Astrocyte (in vitro differentiated cells and primary cell): Measurements from ENCODE around the gene NDOR1. TPM values are rescaled to one million over a fixed set of nuclear protein-coding genes. Genes with fewer than 3 reads are reported as not detected.

Source experiments
- DNase-seq: peaks from one replicate; pipeline ENCODE4 v3.0.0-alpha.2; 2010; ENCODE audit warnings: low read depth
- FAIRE-seq: peaks from 2 replicates; lab custom pipeline; 2011; peaks lifted over from hg19 to GRCh38; lab: Jason Lieb, UNC
- H2AFZ ChIP-seq: 2 replicates; pipeline ENCODE4 v1.6.0; 2012; ENCODE audit warnings: low read depth, low read length, inconsistent platforms
- H3K27ac ChIP-seq: 2 replicates; pipeline ENCODE4 v1.5.1; 2011; ENCODE audit warnings: low read depth, low read length, inconsistent platforms
- H3K27me3 ChIP-seq: 2 replicates; pipeline ENCODE4 v1.6.0; 2011; ENCODE audit warnings: low read length, inconsistent platforms; ENCODE audit not compliant: insufficient read depth
- H3K36me3 ChIP-seq: 2 replicates; pipeline ENCODE4 v1.5.1; 2011; ENCODE audit warnings: low read length, inconsistent platforms; ENCODE audit not compliant: insufficient read depth
- H3K4me1 ChIP-seq: 2 replicates; pipeline ENCODE4 v1.5.1; 2011; ENCODE audit warnings: low read length, inconsistent platforms; ENCODE audit not compliant: insufficient read depth
- H3K4me2 ChIP-seq: 2 replicates; pipeline ENCODE4 v1.6.0; 2012; ENCODE audit warnings: low read length, inconsistent platforms
- H3K4me3 ChIP-seq: 2 replicates; pipeline ENCODE4 v1.5.1; 2011; ENCODE audit warnings: low read depth, mild to moderate bottlenecking, low read length, inconsistent platforms; ENCODE audit not compliant: insufficient read depth
- H3K79me2 ChIP-seq: 2 replicates; pipeline ENCODE4 v1.6.0; 2012; ENCODE audit warnings: mild to moderate bottlenecking, low read length, inconsistent platforms; ENCODE audit not compliant: insufficient read depth
- H3K9ac ChIP-seq: 2 replicates; pipeline ENCODE4 v1.6.0; 2012; ENCODE audit warnings: mild to moderate bottlenecking, low read length, inconsistent platforms
- H3K9me3 ChIP-seq: 2 replicates; pipeline ENCODE4 v1.5.1; 2012; ENCODE audit warnings: low read depth, mild to moderate bottlenecking, low read length, inconsistent platforms; ENCODE audit not compliant: insufficient read depth
- H4K20me1 ChIP-seq: 2 replicates; pipeline ENCODE4 v1.6.0; 2012; ENCODE audit warnings: low read length, inconsistent platforms; ENCODE audit not compliant: insufficient read depth
- H3K27ac Mint-ChIP-seq: one replicate; pipeline ENCODE4 v1.8.0; 2021; ENCODE audit warnings: mild to moderate bottlenecking, mixed read lengths; ENCODE audit not compliant: unreplicated experiment
- H3K27me3 Mint-ChIP-seq: one replicate; pipeline ENCODE4 v1.8.0; 2021; ENCODE audit warnings: low read depth, mixed read lengths; ENCODE audit not compliant: unreplicated experiment
- H3K36me3 Mint-ChIP-seq: one replicate; pipeline ENCODE4 v1.8.0; 2021; ENCODE audit warnings: low read depth, mixed read lengths; ENCODE audit not compliant: unreplicated experiment
- H3K4me1 Mint-ChIP-seq: one replicate; pipeline ENCODE4 v1.8.0; 2021; ENCODE audit warnings: low read depth, mixed read lengths; ENCODE audit not compliant: unreplicated experiment
- H3K4me3 Mint-ChIP-seq: one replicate; pipeline ENCODE4 v1.8.0; 2021; ENCODE audit warnings: mild to moderate bottlenecking, moderate library complexity, mixed read lengths; ENCODE audit not compliant: unreplicated experiment
- H3K9me3 Mint-ChIP-seq: one replicate; pipeline ENCODE4 v1.8.0; 2021; ENCODE audit warnings: mild to moderate bottlenecking, mixed read lengths; ENCODE audit not compliant: unreplicated experiment
- EZH2 ChIP-seq: IDR thresholded peaks from 2 replicates; pipeline ENCODE4 v1.6.1; 2012; ENCODE audit warnings: mild to moderate bottlenecking, low read length, inconsistent platforms; ENCODE audit not compliant: insufficient read depth
- total RNA-seq: library from RNA; stranded (reverse); gene quantifications from 2 replicates; pipeline ENCODE4 v1.2.1, GENCODE V29; 2021
- TF ChIP-seq, protein P1 (sequence below): IDR thresholded peaks from 2 replicates; pipeline ENCODE4 v1.5.1; 2011; ENCODE audit warnings: low read depth, mild to moderate bottlenecking, inconsistent platforms, low read length, moderate library complexity; ENCODE audit not compliant: insufficient read depth

Gene NDOR1
- total RNA-seq, 1 donor from 2014 or later: 14.5 TPM

GRCh38 chr9:137166380-137167229, 38.9 kb upstream of the NDOR1 start:
- Histone ChIP-seq H3K27me3 (peaks cover 43% of the 10 kb centered on the region), H3K9ac (no peak overlapping the region), H3K4me3 (no peak overlapping the region), H3K79me2 (no peaks in the 10 kb centered on the region), H3K27ac (no peak overlapping the region), H3K9me3 (no peaks in the 10 kb centered on the region), H2AFZ (no peak overlapping the region), H4K20me1 (no peaks in the 10 kb centered on the region), H3K4me1 (peaks cover 4% of the 10 kb centered on the region), H3K4me2 (no peak overlapping the region), H3K36me3 (no peaks in the 10 kb centered on the region)
- peak overlapping the region; percentile 18 for H3K27ac Mint-ChIP-seq
- DNase-seq: no peak
- H3K36me3 Mint-ChIP-seq: no peaks in the 10 kb centered on the region
- peaks cover 45% of the 10 kb centered on the region for H3K27me3 Mint-ChIP-seq
- no peaks in the 10 kb centered on the region for H3K4me1 Mint-ChIP-seq
- H3K9me3 Mint-ChIP-seq: no peaks in the 10 kb centered on the region
- FAIRE-seq: no peak
- TF ChIP-seq, protein P1, sequence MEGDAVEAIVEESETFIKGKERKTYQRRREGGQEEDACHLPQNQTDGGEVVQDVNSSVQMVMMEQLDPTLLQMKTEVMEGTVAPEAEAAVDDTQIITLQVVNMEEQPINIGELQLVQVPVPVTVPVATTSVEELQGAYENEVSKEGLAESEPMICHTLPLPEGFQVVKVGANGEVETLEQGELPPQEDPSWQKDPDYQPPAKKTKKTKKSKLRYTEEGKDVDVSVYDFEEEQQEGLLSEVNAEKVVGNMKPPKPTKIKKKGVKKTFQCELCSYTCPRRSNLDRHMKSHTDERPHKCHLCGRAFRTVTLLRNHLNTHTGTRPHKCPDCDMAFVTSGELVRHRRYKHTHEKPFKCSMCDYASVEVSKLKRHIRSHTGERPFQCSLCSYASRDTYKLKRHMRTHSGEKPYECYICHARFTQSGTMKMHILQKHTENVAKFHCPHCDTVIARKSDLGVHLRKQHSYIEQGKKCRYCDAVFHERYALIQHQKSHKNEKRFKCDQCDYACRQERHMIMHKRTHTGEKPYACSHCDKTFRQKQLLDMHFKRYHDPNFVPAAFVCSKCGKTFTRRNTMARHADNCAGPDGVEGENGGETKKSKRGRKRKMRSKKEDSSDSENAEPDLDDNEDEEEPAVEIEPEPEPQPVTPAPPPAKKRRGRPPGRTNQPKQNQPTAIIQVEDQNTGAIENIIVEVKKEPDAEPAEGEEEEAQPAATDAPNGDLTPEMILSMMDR: no peak
- TF ChIP-seq EZH2: no peak
- no peak overlapping the region for H3K4me3 Mint-ChIP-seq

DNA sequence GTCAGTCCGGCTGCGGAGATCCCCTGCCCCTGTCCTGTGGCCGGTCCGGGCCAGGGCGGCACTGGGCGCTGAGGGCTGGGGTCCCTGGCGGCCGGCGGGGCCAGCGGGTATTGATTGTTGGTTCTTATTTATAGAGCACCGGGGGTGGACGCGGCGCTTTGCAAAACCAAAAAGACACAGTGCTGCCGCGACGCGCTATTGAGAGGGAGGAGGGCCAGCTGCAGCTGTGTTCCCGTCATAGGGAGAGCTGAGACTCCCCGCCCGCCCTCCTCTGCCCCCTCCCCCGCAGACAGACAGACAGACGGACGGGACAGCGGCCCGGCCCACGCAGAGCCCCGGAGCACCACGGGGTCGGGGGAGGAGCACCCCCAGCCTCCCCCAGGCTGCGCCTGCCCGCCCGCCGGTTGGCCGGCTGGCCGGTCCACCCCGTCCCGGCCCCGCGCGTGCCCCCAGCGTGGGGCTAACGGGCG, 38.2 kb upstream of the NDOR1 start:
- no peak overlapping the region for H3K9ac ChIP-seq
- H3K4me2 ChIP-seq: no peak overlapping the region
- no peak overlapping the region for H2AFZ ChIP-seq
- Mint-ChIP-seq H3K4me3 (no peak overlapping the region), H3K36me3 (no peaks in the 10 kb centered on the region), H3K4me1 (no peaks in the 10 kb centered on the region), H3K27me3 (peaks cover 43% of the 10 kb centered on the region), H3K9me3 (no peaks in the 10 kb centered on the region), H3K27ac (no peak overlapping the region)
- H3K27me3 ChIP-seq: peaks cover 47% of the 10 kb centered on the region
- no peak for DNase-seq
- H3K4me1 ChIP-seq: peaks cover 4% of the 10 kb centered on the region
- no peaks in the 10 kb centered on the region for H3K36me3 ChIP-seq
- no peak for FAIRE-seq
- no peaks in the 10 kb centered on the region for H4K20me1 ChIP-seq
- H3K27ac ChIP-seq: no peak overlapping the region
- H3K9me3 ChIP-seq: no peaks in the 10 kb centered on the region
- TF ChIP-seq, protein P1: no peak
- no peak for TF ChIP-seq EZH2
- H3K79me2 ChIP-seq: no peaks in the 10 kb centered on the region
- no peak overlapping the region for H3K4me3 ChIP-seq
